ENCODE measurements around the gene RFX7. TPM values are rescaled to one million over a fixed set of nuclear protein-coding genes. Genes with fewer than 3 reads are reported as not detected.

Gene RFX7
- total and polyA plus RNA-seq, 2 of the 8 experiments (the other 6 are each of a cell fraction or from before 2014, with no cell fraction given) = 10.4 to 40.9 TPM

DNA sequence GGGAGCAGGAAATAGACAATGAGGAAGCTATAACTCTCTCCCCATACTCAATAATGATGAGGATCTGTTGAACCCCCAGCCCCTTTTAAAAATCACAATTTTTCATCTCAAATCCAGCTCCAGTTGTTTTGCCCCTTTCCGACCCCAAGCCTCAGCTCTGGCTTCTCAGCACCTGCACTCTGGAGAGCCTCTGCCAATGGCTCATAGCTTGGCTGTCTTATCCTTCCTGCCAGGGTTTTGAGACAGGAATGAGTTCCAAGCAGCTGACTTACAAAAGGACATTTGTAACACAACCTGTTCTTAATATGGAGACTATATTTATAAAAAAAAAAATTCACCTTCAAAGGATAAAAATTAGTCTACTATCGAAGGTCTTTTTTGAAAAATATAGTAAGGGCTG is 144.4 kb downstream of the RFX7 start:
- H2AFZ ChIP-seq (ENCODE audit: low read length) = no peak overlapping the region
- H3K23ac ChIP-seq (ENCODE audit: insufficient read length) = no peak overlapping the region
- FAIRE-seq (no peak), DNase-seq (ENCODE audit: low read depth in 1 of 2, low spot score in 2 of 2) (no peak)
- H3K27me3 ChIP-seq (replicated peaks in 1 of 4; ENCODE audit: control insufficient read depth in 3 of 4, extremely low read depth in 1 of 4, insufficient read depth in 3 of 4, low read length in 3 of 4) = peaks cover 0 to 1% (median 0%) of the 10 kb centered on the region in 4 experiments; a peak in 1 of 7 replicates
- 95% methylated on average over 2 of the region's 2 CpGs; no CpG with 5 or more reads in 1 of the 2 experiments for WGBS, 2 experiments (ENCODE audit: extremely low coverage in 1 of 2, insufficient coverage in 1 of 2, insufficient read length in 1 of 2, insufficient replicate concordance in 2 of 2, low coverage in 1 of 2, low lambda C conversion rate in 2 of 2, missing lambda C conversion rate in 1 of 2)
- H4K20me1 ChIP-seq (replicated peaks in 1 of 2; ENCODE audit: control insufficient read depth in 1 of 2, insufficient read depth in 2 of 2, low read length in 2 of 2) = peaks cover 0 to 2% of the 10 kb centered on the region in 2 experiments
- H2BK20ac ChIP-seq (ENCODE audit: low read length) = no peak overlapping the region
- H3K27ac ChIP-seq (ENCODE audit: low read depth, low read length) = no peak overlapping the region
- H3K4me1 ChIP-seq (replicated peaks in 1 of 4; ENCODE audit: control insufficient read depth in 3 of 4, insufficient read depth in 4 of 4, low read length in 3 of 4) = no peaks in the 10 kb centered on the region
- H3K4me2 ChIP-seq (ENCODE audit: insufficient read depth in 1 of 2, low read depth in 2 of 2, low read length in 2 of 2) = no peak overlapping the region
- no peaks in the 10 kb centered on the region for H3K9me3 ChIP-seq (ENCODE audit: insufficient read depth in 2 of 2, low read depth in 1 of 2, low read length in 1 of 2)
- H2BK5ac ChIP-seq (ENCODE audit: low read depth, low read length) = no peak overlapping the region
- no peaks in the 10 kb centered on the region for H3K79me2 ChIP-seq (ENCODE audit: control insufficient read depth in 1 of 2, insufficient read depth in 2 of 2, low read length in 2 of 2)
- no peak overlapping the region for H4K8ac ChIP-seq (ENCODE audit: extremely low read depth, insufficient read depth, low read length)
- H3K23me2 ChIP-seq (ENCODE audit: low read depth, low read length) = no peaks in the 10 kb centered on the region
- no peak overlapping the region for H3K18ac ChIP-seq (ENCODE audit: extremely low read depth, low read length)
- no peak overlapping the region for H2BK15ac ChIP-seq (ENCODE audit: low read length)
- H3K79me1 ChIP-seq (ENCODE audit: low read depth, low read length) = no peaks in the 10 kb centered on the region; the same call in 1 of the 2 replicates
- H3K4me3 ChIP-seq (ENCODE audit: extremely low read depth in 1 of 4, insufficient read depth in 2 of 4, low read depth in 3 of 4, low read length in 4 of 4) = no peak overlapping the region
- H4K91ac ChIP-seq (replicated peaks; ENCODE audit: insufficient read length, low read length) = no peak overlapping the region
- POLR2A ChIA-PET (ENCODE audit: partially characterized antibody) = no interaction called here
- no peak overlapping the region for H3K9ac ChIP-seq (replicated peaks in 1 of 4; ENCODE audit: extremely low read depth in 1 of 4, low read depth in 3 of 4, low read length in 3 of 4)
- no peak overlapping the region for H4K5ac ChIP-seq (ENCODE audit: insufficient read length, low read depth, low read length)
- no peak overlapping the region for H3K14ac ChIP-seq (ENCODE audit: insufficient read length)
- no peak overlapping the region for H2AK5ac ChIP-seq (ENCODE audit: low read depth, low read length)
- no peak overlapping the region for H3K56ac ChIP-seq (replicated peaks; ENCODE audit: insufficient read length, low read depth, low read length)
- H2BK12ac ChIP-seq (ENCODE audit: low read depth, low read length) = no peak overlapping the region
- TF ChIP-seq TCF12 (IDR thresholded peaks at IDR 0.05; ENCODE audit: low read depth, low read length) (no peak), SIRT6 (IDR thresholded peaks at IDR 0.05; ENCODE audit: low read length) (no peak), SRF (IDR thresholded peaks at IDR 0.05; ENCODE audit: low read depth, low read length) (no peak), POLR2A (IDR thresholded peaks at IDR 0.05; ENCODE audit: control extremely low read depth in 1 of 2, low read depth in 2 of 2, low read length in 2 of 2) (no peak), KDM4A (IDR thresholded peaks at IDR 0.05; ENCODE audit: low read depth, low read length, severe bottlenecking) (no peak), TAF7 (optimal IDR thresholded peaks at IDR 0.05; ENCODE audit: borderline replicate concordance, low read depth, low read length) (no peak), BACH1 (IDR thresholded peaks at IDR 0.05; ENCODE audit: low read length) (no peak), NANOG (IDR thresholded peaks at IDR 0.05; ENCODE audit: insufficient read depth, low read depth, low read length, poor library complexity, severe bottlenecking) (no peak), JUND (IDR thresholded peaks at IDR 0.05; ENCODE audit: low read length) (no peak), GTF2F1 (IDR thresholded peaks at IDR 0.05; ENCODE audit: borderline replicate concordance, low read depth, low read length) (no peak), RXRA (IDR thresholded peaks at IDR 0.05; ENCODE audit: insufficient read depth, low read depth, low read length) (no peak)
- TF ChIP-seq, protein P1, sequence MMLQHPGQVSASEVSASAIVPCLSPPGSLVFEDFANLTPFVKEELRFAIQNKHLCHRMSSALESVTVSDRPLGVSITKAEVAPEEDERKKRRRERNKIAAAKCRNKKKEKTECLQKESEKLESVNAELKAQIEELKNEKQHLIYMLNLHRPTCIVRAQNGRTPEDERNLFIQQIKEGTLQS (IDR thresholded peaks at IDR 0.05; ENCODE audit: insufficient read depth, low read depth, low read length) = no peak
- peaks cover 19 to 54% (median 37%) of the 10 kb centered on the region in 4 experiments for H3K36me3 ChIP-seq (ENCODE audit: control insufficient read depth in 2 of 4, insufficient read depth in 4 of 4, low read length in 3 of 4)
- no peak overlapping the region for H3K4ac ChIP-seq (replicated peaks; ENCODE audit: insufficient read length, low read depth, low read length)
- no peak overlapping the region for H2BK120ac ChIP-seq (replicated peaks; ENCODE audit: low read depth, low read length)
- CTCF ChIA-PET (ENCODE audit: partially characterized antibody) = interaction anchor here (1.6 kb wide), 1 partner anchor 10 kb away, joined by 4 read pairs; no protein-coding TSS in a partner anchor

All from H1 (cell line).